ENCODE results near the gene CCSER1.
A peak's percentile ranks its signal among the peaks of the same experiment; 100 is the strongest.

DNA sequence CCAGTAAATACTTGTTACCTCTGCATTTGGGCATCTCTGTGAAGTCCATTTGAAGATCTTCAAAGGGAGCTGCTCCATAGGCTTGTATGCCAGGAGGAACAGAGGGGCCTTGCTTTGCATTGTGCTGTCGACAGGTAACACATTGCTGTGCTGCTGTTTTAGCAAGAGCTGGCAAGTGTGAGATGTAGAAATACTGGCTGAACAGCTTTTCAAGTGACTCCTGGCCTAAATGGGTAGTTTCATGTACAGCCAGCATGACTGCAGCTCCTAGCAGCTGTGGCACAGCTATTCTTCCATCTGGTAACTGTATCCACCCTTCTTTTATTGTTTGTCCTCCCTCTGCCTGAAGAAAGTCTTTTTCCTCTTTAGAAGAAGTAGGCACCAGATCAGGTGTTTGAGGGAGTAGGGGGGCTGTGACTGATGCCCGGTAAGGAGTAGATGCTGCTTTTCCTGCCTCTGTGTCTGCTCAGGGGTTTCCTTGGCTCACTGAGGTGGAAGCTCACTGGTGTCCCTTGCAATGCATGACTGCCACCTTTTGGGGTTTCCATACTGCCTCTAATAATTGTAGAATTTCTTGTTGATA is 965.3 kb downstream of the CCSER1 start:
- TF ChIP-seq, protein P1, sequence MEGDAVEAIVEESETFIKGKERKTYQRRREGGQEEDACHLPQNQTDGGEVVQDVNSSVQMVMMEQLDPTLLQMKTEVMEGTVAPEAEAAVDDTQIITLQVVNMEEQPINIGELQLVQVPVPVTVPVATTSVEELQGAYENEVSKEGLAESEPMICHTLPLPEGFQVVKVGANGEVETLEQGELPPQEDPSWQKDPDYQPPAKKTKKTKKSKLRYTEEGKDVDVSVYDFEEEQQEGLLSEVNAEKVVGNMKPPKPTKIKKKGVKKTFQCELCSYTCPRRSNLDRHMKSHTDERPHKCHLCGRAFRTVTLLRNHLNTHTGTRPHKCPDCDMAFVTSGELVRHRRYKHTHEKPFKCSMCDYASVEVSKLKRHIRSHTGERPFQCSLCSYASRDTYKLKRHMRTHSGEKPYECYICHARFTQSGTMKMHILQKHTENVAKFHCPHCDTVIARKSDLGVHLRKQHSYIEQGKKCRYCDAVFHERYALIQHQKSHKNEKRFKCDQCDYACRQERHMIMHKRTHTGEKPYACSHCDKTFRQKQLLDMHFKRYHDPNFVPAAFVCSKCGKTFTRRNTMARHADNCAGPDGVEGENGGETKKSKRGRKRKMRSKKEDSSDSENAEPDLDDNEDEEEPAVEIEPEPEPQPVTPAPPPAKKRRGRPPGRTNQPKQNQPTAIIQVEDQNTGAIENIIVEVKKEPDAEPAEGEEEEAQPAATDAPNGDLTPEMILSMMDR (conservative IDR thresholded peaks at IDR 0.05 in 1 of 2, IDR thresholded peaks at IDR 0.05 in 1 of 2; ENCODE audit: extremely low read depth in 1 of 2, insufficient read depth in 1 of 2, low read depth in 1 of 2, low read length in 2 of 2), result peak in 1 of 2 donors; percentile 39
- TF ChIP-seq EZH2 (IDR thresholded peaks at IDR 0.05; ENCODE audit: borderline replicate concordance, low read length), result no peak

Measured in mammary epithelial cell (primary cell).